Neutrophil (primary cell): ENCODE measurements around the gene CLEC9A.

Source experiments
- H3K27ac ChIP-seq: fragments of 200-600 bp; sonication (generic); 2 replicates; pipeline ENCODE4 v1.5.1; 2016; ENCODE audit warnings: mild to moderate bottlenecking, moderate library complexity
- H3K27me3 ChIP-seq: fragments of 200-600 bp; sonication (generic); 2 replicates; pipeline ENCODE4 v1.6.0; 2016; ENCODE audit warnings: mild to moderate bottlenecking
- H3K36me3 ChIP-seq: fragments of 200-600 bp; sonication (generic); 2 replicates; pipeline ENCODE4 v1.5.1; 2017
- H3K4me1 ChIP-seq, 2 experiments: fragments of 200-600 bp in 1 of 2; sonication (generic) in 1 of 2; 1 replicate in 1 of 2; 2 replicates in 1 of 2; pipeline versions ENCODE4 v1.5.1 to v1.6.1; 2013 to 2016; ENCODE audit warnings: low read depth in 1 of 2, low read length in 1 of 2, mild to moderate bottlenecking in 1 of 2, moderate library complexity in 1 of 2; ENCODE audit not compliant: control insufficient read depth in 1 of 2, insufficient read depth in 1 of 2
- H3K4me3 ChIP-seq, 2 experiments: fragments of 200-600 bp in 1 of 2; sonication (generic) in 1 of 2; 1 replicate in 1 of 2; 2 replicates in 1 of 2; pipeline ENCODE4 v1.5.1; 2013 to 2016; ENCODE audit warnings: low read depth in 1 of 2, low read length in 1 of 2, mild to moderate bottlenecking in 1 of 2, moderate library complexity in 1 of 2
- H3K9me3 ChIP-seq: fragments of 200-600 bp; sonication (generic); 2 replicates; pipeline ENCODE4 v1.5.1; 2016
- CTCF ChIP-seq: fragments of 200-600 bp; sonication (generic); IDR thresholded peaks from 2 replicates; pipeline ENCODE4 v1.5.1; 2016; ENCODE audit warnings: antibody characterized with exemption

Gene CLEC9A

GRCh38 chr12:10033783-10034545, 3.5 kb downstream of the CLEC9A start:
- H3K4me3 ChIP-seq: no peak overlapping the region
- TF ChIP-seq CTCF: peak; percentile 52
- H3K27ac ChIP-seq: peak overlapping the region; percentile 84
- no peaks in the 10 kb centered on the region for H3K27me3 ChIP-seq
- no peaks in the 10 kb centered on the region for H3K36me3 ChIP-seq
- peaks cover 75 to 83% of the 10 kb centered on the region in 2 experiments for H3K4me1 ChIP-seq
- H3K9me3 ChIP-seq: no peaks in the 10 kb centered on the region

- TF ChIP-seq CTCF: no peak
- H3K4me3 ChIP-seq: no peak overlapping the region
These were observed 11.7 kb downstream of the CLEC9A start for GRCh38 chr12:10042167-10042566.

GRCh38 chr12:10048526-10048925, 18.0 kb downstream of the CLEC9A start:
- Histone ChIP-seq H3K27ac (peak overlapping the region; percentile 64), H3K4me3 (no peak overlapping the region), H3K27me3 (no peaks in the 10 kb centered on the region), H3K4me1 (peaks cover 28 to 37% of the 10 kb centered on the region in 2 experiments), H3K36me3 (no peaks in the 10 kb centered on the region), H3K9me3 (no peaks in the 10 kb centered on the region)
- TF ChIP-seq CTCF: no peak

More at GRCh38 chr12:10042167-10042566, 11.7 kb downstream of the CLEC9A start:
- no peaks in the 10 kb centered on the region for H3K36me3 ChIP-seq
- H3K27ac ChIP-seq: peak overlapping the region; percentile 72
- no peaks in the 10 kb centered on the region for H3K27me3 ChIP-seq
- no peaks in the 10 kb centered on the region for H3K9me3 ChIP-seq
- H3K4me1 ChIP-seq: peaks cover 38 to 42% of the 10 kb centered on the region in 2 experiments

GRCh38 chr12:10052193-10052913, 21.9 kb downstream of the CLEC9A start:
- Histone ChIP-seq H3K36me3 (no peaks in the 10 kb centered on the region), H3K27me3 (no peaks in the 10 kb centered on the region), H3K4me1 (peaks cover 28 to 37% of the 10 kb centered on the region in 2 experiments), H3K9me3 (no peaks in the 10 kb centered on the region), H3K27ac (peak overlapping the region; percentile 86), H3K4me3 (peak overlapping the region in 1 of 2 experiments; percentile 37)
- no peak for TF ChIP-seq CTCF

GRCh38 chr12:10058387-10058786, 27.9 kb downstream of the CLEC9A start:
- TF ChIP-seq CTCF: no peak
- Histone ChIP-seq H3K36me3 (no peaks in the 10 kb centered on the region), H3K27me3 (no peaks in the 10 kb centered on the region)

More at GRCh38 chr12:10058387-10058786, 27.9 kb downstream of the CLEC9A start:
- Histone ChIP-seq H3K9me3 (no peaks in the 10 kb centered on the region), H3K27ac (no peak overlapping the region), H3K4me3 (no peak overlapping the region), H3K4me1 (peaks cover 0 to 3% of the 10 kb centered on the region in 2 experiments)
